NCI-H2196 treated with DMSO at 0.1 percent for 48 hours (cell line): ENCODE results near the gene STXBP2.
"Not testable (repeated sequence)": the region's sequence is repeated elsewhere in the genome, so short reads cannot be mapped to it uniquely, and the experiment has no call there.

Experiments used
- DNase-seq: peaks from one replicate; lab custom pipeline; 2025; ENCODE audit not compliant: unreplicated experiment; lab: John Stamatoyannopoulos, UW

STXBP2 gene

DNA sequence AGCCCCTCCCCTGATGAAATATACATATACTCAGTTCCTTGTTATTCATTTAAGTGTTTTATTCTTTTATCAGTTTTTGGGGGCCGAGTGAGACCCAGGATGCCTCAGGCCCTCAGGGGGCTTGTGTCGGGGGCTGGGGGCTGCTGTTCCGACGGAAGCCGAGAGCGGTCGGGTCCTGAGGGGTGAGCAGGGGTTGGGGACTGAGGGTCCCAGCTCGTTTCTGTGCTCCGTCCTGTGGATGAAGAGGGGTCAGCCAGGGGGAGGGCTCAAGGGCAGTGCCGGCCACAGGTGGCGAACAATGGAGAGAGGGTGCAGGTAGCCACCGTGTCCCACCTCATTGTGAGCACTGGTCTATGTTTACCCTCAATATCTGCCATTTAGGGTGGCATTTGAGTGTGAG lies 5.3 kb upstream of the STXBP2 start:
- no peak for DNase-seq

- no peak for DNase-seq
Observed at GRCh38 chr19:7632340-7633203, 4.3 kb upstream of the STXBP2 start.

DNA sequence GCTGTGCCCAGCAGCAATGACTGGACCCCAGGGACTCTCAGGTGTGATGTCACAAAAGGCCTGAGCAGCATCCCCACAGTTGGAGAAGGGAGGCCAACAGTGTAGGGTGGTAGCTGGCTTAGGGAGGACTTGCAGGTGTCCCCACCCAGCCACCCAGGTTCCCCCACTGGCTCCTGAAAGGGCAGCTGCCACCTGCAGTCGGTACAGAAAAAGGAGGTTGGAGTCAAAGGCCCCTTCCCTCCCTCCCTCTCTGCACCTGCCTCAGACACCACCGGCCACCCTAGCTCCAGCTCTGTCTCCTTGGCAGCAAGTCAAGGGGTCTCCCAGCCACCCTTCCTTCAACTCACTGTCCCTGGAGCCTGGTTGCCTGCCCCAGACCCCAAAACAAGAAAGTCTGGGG lies 3.2 kb upstream of the STXBP2 start, which contains the start of gene PCP2:
PCP2 (minus strand) TSS at position 22 of the 400 bp plus-strand sequence. CDS start 262 bp downstream, outside the sequence.
- DNase-seq: no peak

DNA sequence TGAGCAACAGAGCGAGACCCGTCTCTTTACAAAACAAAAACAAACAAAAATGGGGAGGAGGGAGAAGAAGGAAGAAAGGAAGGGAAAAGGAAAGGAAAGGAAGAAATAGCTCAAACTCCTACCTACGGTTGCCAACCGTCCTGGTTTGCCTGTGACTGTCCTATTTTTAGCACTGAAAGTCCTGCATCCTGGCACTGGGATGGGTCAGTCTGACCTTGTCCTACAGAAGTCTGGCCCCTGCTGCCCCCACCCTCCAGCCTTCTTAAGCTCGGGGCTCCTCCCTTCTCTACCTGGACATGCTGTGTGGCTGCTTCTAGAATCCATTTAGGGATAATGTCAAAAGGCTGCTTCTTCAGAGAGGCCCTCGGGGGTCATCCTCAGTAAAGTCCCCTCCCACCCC lies 1.2 kb upstream of the STXBP2 start:
- DNase-seq: no peak

DNA sequence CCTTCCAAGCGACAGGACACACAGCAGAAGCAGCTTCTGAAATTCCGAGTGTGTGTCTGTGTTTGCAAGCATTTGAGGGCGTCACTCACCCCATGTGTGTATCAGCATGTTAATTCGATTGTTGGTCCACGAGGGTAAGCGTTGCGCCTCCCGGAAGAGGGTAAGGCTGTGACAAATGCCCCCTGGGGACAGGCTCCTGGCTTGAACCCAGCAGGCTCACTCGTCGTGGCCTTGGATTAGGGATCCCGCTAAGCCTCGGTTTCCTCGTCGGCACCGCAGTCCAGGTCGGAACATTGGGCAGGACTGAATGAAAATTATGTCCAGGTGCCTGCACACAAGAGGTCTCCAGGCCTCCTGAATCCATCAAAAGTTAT lies 606 bp upstream of the STXBP2 start:
- DNase-seq: no peak

DNA sequence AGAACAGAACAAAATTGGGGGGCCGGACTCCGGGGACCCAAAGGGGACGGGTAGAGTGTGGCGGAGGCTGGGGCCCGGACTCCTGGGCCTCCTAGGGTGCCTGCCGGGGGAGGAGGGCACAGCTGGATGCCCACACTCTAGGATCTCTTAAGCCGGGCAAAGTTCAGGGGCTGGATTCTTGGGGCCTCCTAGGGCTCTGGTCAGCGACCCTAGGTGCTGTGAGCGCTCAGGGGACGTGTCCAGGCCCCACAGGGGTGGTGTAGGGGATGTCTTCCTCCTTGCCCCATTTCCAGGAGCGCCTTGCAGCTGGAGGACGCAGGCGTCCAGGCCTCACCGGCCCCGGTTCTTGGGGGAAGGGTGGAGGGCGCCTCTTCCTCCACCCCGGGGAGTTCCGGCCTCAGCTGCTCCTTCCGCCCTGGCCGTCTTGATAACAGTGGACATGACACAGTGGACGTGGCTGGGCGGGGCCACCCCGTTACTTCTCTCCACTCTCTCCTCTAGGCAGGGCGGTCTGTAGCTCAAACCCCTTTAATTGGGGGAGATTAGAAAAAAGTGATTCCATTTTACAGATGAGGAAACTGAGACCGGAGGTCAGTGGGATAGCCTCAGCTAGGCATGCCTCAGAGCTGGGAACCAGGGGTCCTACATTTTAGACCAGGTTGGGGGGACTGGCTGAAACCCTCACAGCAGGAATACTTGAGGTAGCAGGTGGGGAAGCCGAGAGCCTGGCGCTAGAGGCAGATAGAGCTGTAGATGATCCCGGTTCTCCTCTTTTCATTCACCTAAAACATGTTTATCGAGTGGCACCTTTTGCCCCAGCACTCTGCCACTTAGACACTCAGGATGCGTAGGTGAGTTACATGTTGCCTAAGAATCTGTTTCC lies 705 bp downstream of the STXBP2 start:
- DNase-seq: no peak

DNA sequence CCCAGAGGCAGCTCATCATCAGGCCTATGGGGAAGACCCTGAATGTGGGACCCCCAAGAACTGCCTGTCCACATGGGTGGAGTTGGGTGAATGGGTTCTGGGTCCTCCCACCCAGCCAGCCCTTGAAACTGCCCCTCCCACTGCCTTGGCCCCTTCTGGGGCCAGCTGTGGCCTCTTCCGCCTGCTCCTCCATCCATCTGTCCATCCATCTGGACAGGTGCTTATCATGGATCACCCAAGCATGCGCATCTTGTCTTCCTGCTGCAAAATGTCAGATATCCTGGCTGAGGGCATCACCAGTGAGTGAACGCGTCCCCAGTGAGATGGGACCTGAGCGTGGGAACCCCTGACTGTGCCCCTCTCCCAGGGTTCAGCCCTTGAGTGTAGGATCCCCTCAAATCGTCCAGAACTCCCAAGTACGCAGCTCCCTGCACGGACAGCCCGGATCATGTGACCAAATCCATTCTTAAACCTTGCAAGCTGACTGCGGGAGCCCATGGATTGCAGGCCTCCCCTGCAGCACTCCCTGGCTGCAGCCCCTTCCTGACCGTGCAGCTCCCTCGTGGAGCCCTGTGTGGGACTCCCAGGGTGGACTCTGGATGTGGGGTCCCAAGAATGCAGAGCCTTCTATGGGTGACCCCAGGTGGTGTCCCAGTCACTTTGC lies 2.0 kb downstream of the STXBP2 start:
- no peak for DNase-seq

GRCh38 chr19:7639863-7640348 lies 3.0 kb downstream of the STXBP2 start:
- DNase-seq: no peak

DNA sequence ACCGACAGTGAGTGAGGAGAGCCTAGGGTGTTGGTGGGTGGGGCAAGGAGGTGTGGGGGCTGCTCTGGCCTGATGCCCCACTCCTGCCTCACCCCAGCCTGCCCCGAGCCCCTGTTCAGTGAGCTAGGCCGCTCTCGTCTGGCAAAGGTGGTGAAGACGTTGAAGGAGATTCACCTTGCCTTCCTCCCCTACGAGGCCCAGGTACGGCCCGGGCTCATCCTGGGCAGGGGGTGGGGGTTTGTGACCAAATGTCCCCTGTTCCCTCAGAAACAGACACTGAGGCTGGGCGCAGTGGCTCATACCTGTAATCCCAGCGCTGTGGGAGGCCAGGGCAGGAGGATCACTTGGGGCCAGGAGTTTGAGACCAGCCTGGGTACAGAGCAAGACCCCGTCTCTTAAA lies 3.9 kb downstream of the STXBP2 start:
- no peak for DNase-seq

DNA sequence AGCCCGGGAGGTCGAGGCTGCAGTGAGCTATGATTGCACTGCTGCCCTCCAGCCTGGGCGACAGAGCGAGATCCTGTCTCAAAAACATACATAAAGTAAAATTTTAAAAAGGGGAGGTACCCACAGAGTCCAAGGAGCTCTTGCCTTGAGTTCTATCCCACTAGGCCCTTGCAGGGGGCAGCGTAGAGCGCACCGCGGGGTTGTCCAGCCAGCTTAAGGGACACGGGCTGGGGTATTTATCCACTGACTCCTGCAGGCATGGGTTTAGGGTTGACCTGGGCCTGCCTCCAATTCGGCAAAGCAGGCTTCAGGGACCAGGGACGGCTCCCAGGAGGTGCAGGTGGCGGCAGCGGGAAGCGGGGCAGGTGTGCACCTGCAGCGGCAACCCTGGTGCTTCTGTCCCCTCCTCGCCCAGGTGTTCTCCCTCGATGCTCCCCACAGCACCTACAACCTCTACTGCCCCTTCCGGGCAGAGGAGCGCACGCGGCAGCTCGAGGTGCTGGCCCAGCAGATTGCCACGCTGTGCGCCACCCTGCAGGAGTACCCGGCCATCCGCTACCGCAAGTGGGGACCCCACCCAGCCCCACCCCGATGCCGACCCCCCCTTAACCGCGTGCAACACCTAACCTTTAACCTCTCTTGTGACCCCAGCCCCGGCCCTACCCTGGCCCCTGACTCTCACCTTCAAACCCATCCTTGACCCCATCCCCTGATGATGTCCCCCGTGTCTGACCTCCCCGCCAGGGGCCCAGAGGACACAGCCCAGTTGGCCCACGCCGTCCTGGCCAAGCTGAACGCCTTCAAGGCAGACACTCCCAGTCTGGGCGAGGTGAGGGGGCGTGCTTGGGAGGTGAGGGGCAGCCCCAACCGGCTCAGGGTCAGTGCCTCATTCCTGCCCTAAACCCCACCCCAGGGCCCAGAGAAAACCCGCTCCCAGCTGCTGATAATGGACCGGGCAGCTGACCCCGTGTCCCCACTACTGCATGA lies 4.7 kb downstream of the STXBP2 start:
- no peak for DNase-seq

GRCh38 chr19:7642295-7643030 lies 5.6 kb downstream of the STXBP2 start:
- no peak for DNase-seq

DNA sequence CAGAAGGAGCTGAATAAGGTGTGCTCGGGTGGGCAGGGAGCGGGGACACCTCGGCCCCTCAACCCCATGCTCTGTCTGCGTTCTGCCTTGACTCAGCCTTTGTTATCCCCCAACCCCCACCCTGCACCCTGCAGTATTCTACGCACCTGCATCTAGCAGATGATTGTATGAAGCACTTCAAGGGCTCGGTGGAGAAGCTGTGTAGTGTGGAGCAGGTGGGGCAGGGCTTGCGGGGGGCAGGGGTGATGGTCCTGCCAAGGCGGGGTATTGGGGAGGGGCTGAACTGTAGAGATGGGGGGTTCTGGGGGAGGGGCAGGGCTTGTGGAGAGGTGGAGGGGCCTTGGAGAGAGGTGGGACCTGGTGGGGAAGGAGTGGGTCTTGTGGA lies 6.1 kb downstream of the STXBP2 start:
- no peak for DNase-seq

DNA sequence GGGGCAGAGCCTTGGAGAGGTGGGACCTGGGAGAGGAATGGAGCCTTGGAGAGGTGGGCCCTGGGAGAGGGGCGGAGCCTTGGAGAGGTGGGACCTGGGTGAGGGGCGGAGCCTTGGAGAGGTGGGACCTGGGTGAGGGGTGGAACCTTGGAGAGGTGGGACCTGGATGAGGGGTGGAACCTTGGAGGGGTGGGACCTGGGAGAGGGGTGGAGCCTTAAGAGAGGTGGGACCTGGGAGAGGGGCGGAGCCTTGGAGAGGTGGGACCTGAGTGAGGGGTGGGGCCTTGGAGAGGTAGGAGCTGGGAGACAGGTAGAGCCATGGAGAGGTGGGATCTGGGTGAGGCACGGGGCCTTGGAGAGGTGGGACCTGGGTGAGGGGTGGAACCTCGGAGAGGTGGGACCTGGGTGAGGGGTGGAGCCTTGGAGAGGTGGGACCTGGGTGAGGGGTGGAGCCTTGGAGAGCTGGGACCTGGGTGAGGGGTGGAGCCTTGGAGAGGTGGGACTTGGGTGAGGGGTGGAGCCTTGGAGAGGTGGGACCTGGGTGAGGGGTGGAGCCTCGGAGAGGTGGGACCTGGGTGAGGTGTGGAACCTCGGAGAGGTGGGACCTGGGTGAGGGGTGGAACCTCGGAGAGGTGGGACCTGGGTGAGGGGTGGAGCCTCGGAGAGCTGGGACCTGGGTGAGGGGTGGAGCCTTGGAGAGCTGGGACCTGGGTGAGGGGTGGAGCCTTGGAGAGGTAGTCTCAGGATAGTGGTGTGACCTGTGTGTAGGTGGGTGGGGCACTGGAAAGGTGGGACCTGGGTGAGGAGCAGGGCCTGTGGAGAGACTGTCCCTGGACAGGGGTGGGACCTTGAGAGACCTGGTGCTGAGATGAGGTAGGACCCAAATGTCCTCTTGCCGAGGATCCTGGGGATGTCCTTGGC lies 7.0 kb downstream of the STXBP2 start:
- DNase-seq: not testable (repeated sequence)

- DNase-seq: no peak
Observed at GRCh38 chr19:7644550-7644877, 7.6 kb downstream of the STXBP2 start.

DNA sequence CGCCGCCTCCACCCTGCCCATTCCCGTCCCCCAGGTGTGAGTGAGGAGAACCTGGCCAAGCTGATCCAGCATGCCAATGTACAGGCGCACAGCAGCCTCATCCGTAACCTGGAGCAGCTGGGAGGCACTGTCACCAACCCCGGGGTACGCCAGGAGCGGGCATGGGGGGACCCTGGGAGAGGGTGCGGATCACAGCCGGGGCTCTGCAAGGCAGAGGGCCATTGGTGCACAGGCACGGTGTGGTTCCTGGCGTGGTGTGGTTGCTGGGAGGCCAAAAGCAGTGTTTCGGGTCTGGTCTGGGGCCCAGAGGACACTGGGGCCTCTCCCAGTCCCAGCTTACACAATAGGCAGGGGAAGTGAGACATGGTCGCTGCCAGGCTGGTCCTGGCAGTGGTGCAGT lies 8.3 kb downstream of the STXBP2 start:
- DNase-seq: no peak

DNA sequence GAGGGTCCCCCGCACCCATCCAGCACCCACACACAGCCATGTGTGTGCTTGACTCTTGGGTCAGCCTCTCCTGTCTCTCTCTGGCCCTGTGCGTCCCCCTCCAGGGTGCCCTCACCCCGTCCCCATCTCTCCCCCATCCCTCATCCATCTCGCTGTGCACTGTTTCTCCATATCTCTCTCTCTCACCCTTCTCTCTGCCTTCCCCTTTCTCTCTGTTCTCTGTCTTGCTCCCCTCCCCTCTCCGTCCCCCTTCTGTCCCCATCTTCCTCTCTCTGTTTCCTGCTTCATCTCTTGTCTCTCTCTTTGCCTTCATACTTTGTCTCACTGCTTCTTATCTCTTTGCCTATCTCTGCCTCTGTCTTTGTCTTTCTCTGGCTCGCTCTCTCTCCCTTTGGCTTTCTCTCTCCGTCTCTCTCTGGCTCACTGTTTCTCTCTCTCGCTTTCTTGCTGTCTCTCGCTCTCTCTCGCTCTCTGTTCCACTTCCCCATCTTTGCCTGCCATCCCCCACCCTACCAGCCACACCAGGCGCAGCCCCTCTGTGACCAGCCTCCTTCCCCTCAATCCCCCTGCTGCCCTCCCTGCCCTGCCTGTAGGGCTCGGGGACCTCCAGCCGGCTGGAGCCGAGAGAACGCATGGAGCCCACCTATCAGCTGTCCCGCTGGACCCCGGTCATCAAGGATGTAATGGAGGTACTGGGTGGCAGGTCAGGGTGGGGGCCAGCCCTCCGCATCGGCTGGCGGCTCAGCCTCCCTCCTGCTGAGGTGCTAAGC lies 8.9 kb downstream of the STXBP2 start:
- DNase-seq: no peak

DNA sequence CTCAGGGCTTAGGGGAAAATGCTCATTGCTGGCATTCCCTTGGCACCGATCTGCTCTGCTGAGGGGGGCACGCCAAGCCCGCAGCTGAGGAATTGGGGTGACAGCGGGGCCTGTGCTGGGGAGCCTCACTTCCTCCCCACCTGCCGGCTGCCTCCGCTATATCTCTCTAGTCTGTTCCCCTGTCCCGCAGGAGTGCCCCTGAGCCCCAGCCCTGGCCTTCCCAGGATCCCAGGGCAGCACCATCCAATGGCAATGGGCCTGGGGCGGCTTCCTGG lies 9.5 kb downstream of the STXBP2 start:
- no peak for DNase-seq

GRCh38 chr19:7647156-7647555 lies 10.2 kb downstream of the STXBP2 start:
- DNase-seq: no peak
